H9 (cell line): Measurements from ENCODE around the gene PEX5L. TPM values are rescaled to one million over a fixed set of nuclear protein-coding genes. Genes with fewer than 3 reads are reported as not detected.

Source experiments
- DNase-seq: peaks from one replicate; pipeline ENCODE4 v3.0.0-alpha.2; 2017
- H2AFZ ChIP-seq: one replicate; pipeline ENCODE4 v1.6.1; 2013; ENCODE audit warnings: mild to moderate bottlenecking, low read length, control low read depth, moderate library complexity
- H2AK5ac ChIP-seq: 2 replicates; pipeline ENCODE4 v1.6.1; 2013; ENCODE audit warnings: low read length, control low read depth, mixed read lengths; ENCODE audit not compliant: insufficient read length
- H2BK120ac ChIP-seq: one replicate; pipeline ENCODE4 v1.6.1; 2013; ENCODE audit warnings: low read depth, mild to moderate bottlenecking, low read length, control low read depth, inconsistent platforms; ENCODE audit not compliant: poor library complexity, severe bottlenecking
- H2BK12ac ChIP-seq: 2 replicates; pipeline ENCODE4 v1.6.1; 2013; ENCODE audit warnings: low read length, control low read depth, mixed read lengths, low read depth; ENCODE audit not compliant: insufficient read length
- H2BK15ac ChIP-seq: 2 replicates; pipeline ENCODE4 v1.6.1; 2013; ENCODE audit warnings: low read depth, low read length, control low read depth
- H2BK20ac ChIP-seq: one replicate; pipeline ENCODE4 v1.6.1; 2013; ENCODE audit warnings: low read depth, mild to moderate bottlenecking, low read length, control low read depth, inconsistent platforms; ENCODE audit not compliant: poor library complexity, severe bottlenecking
- H2BK5ac ChIP-seq: 2 replicates; pipeline ENCODE4 v1.6.1; 2013; ENCODE audit warnings: low read length, control low read depth, mixed read lengths; ENCODE audit not compliant: insufficient read length
- H3K14ac ChIP-seq: 2 replicates; pipeline ENCODE4 v1.6.1; 2013; ENCODE audit warnings: low read length, control low read depth; ENCODE audit not compliant: insufficient read depth
- H3K18ac ChIP-seq: 2 replicates; pipeline ENCODE4 v1.6.1; 2013; ENCODE audit warnings: low read depth, mild to moderate bottlenecking, mixed read lengths, low read length, control low read depth; ENCODE audit not compliant: insufficient read length
- H3K23ac ChIP-seq: 2 replicates; pipeline ENCODE4 v1.6.1; 2013; ENCODE audit warnings: low read length, control low read depth, mixed read lengths, low read depth; ENCODE audit not compliant: insufficient read length
- H3K23me2 ChIP-seq: 2 replicates; pipeline ENCODE4 v1.6.1; 2013; ENCODE audit warnings: low read depth, mild to moderate bottlenecking, mixed read lengths, low read length, control low read depth; ENCODE audit not compliant: insufficient read length, poor library complexity, severe bottlenecking
- H3K27ac ChIP-seq: 2 replicates; pipeline ENCODE4 v1.5.1; 2013; ENCODE audit warnings: low read length, control low read depth, mixed read lengths, low read depth; ENCODE audit not compliant: insufficient read length
- H3K27me3 ChIP-seq: 2 replicates; pipeline ENCODE4 v1.6.1; 2013; ENCODE audit warnings: low read length, control low read depth, inconsistent platforms; ENCODE audit not compliant: insufficient read depth
- H3K4ac ChIP-seq: 2 replicates; pipeline ENCODE4 v1.6.1; 2013; ENCODE audit warnings: low read depth, mild to moderate bottlenecking, control low read depth, inconsistent platforms, low read length, moderate library complexity
- H3K4me1 ChIP-seq: 2 replicates; pipeline ENCODE4 v1.6.1; 2013; ENCODE audit warnings: low read length, control low read depth, inconsistent platforms; ENCODE audit not compliant: insufficient read depth
- H3K4me2 ChIP-seq: 2 replicates; pipeline ENCODE4 v1.6.1; 2013; ENCODE audit warnings: low read length, control low read depth, mixed read lengths; ENCODE audit not compliant: insufficient read length, insufficient read depth
- H3K56ac ChIP-seq: 2 replicates; pipeline ENCODE4 v1.6.1; 2013; ENCODE audit warnings: low read depth, mild to moderate bottlenecking, mixed read lengths, low read length, control low read depth; ENCODE audit not compliant: insufficient read length
- H3K79me1 ChIP-seq: 2 replicates; pipeline ENCODE4 v1.6.1; 2013; ENCODE audit warnings: low read depth, mild to moderate bottlenecking, moderate library complexity, low read length, control low read depth, inconsistent platforms; ENCODE audit not compliant: insufficient read depth, poor library complexity, severe bottlenecking
- H3K79me2 ChIP-seq: 2 replicates; pipeline ENCODE4 v1.6.1; 2013; ENCODE audit warnings: low read length, control low read depth, inconsistent platforms; ENCODE audit not compliant: insufficient read depth
- H3K9ac ChIP-seq: 2 replicates; pipeline ENCODE4 v1.6.1; 2013; ENCODE audit warnings: low read length, control low read depth, mixed read lengths; ENCODE audit not compliant: insufficient read length; ENCODE audit errors: extremely low read depth
- H3K9me3 ChIP-seq: one replicate; pipeline ENCODE4 v1.6.1; 2013; ENCODE audit warnings: low read depth, low read length, inconsistent platforms; ENCODE audit not compliant: control insufficient read depth
- H3T11ph ChIP-seq: one replicate; pipeline ENCODE4 v1.6.1; 2013; ENCODE audit warnings: mild to moderate bottlenecking, low read length, control low read depth, inconsistent platforms
- H4K20me1 ChIP-seq: one replicate; pipeline ENCODE4 v1.6.1; 2013; ENCODE audit not compliant: control insufficient read depth, insufficient read length, insufficient read depth
- H4K5ac ChIP-seq: 2 replicates; pipeline ENCODE4 v1.6.1; 2013; ENCODE audit warnings: low read depth, mild to moderate bottlenecking, mixed read lengths, low read length, control low read depth; ENCODE audit not compliant: insufficient read length
- H4K8ac ChIP-seq: replicated peaks from 2 replicates; pipeline ENCODE4 v1.6.1; 2013; ENCODE audit warnings: low read length, control low read depth, mixed read lengths, low read depth; ENCODE audit not compliant: insufficient read length
- H4K91ac ChIP-seq: 2 replicates; pipeline ENCODE4 v1.6.1; 2013; ENCODE audit warnings: low read depth, mild to moderate bottlenecking, moderate library complexity, mixed read lengths, low read length, control low read depth; ENCODE audit not compliant: insufficient read length
- H3K27ac Mint-ChIP-seq, 3 experiments: 2 replicates in 2 of 3; 3 replicates in 1 of 3; pipeline ENCODE4 v1.8.0; 2020 to 2021; ENCODE audit warnings: mixed read lengths in 3 of 3, mild to moderate bottlenecking in 1 of 3, moderate library complexity in 1 of 3
- H3K27me3 Mint-ChIP-seq: 2 replicates; pipeline ENCODE4 v1.8.0; 2021; ENCODE audit warnings: low read depth, mild to moderate bottlenecking, moderate library complexity, mixed read lengths
- H3K36me3 Mint-ChIP-seq, 3 experiments: 2 replicates in 2 of 3; 3 replicates in 1 of 3; pipeline ENCODE4 v1.8.0; 2020 to 2021; ENCODE audit warnings: low read depth in 3 of 3, mixed read lengths in 3 of 3; ENCODE audit not compliant: insufficient read depth in 1 of 3
- H3K4me1 Mint-ChIP-seq, 2 experiments: 2 replicates each; pipeline ENCODE4 v1.8.0; 2020; ENCODE audit warnings: mixed read lengths in 2 of 2
- H3K4me3 Mint-ChIP-seq, 2 experiments: 2 replicates in 1 of 2; 3 replicates in 1 of 2; pipeline ENCODE4 v1.8.0; 2020 to 2021; ENCODE audit warnings: mild to moderate bottlenecking in 2 of 2, mixed read lengths in 2 of 2, moderate library complexity in 1 of 2
- H3K9me3 Mint-ChIP-seq, 2 experiments: 2 replicates in 1 of 2; 3 replicates in 1 of 2; pipeline ENCODE4 v1.8.0; 2020; ENCODE audit warnings: mild to moderate bottlenecking in 2 of 2, mixed read lengths in 2 of 2, moderate library complexity in 1 of 2
- CTCF ChIP-seq: fragments of 200-600 bp; sonication (generic); conservative IDR thresholded peaks from 3 replicates; pipeline ENCODE4 v1.8.0; 2021; ENCODE audit warnings: antibody characterized with exemption, mild to moderate bottlenecking
- WGBS: extraction: QIAGEN DNeasy Blood & Tissue Kit; methylation state at CpG from one replicate; pipeline ENCODE4 v1.1.7; 2013; ENCODE audit warnings: missing lambda C conversion rate, low lambda C conversion rate, mixed read lengths; ENCODE audit not compliant: insufficient read length; ENCODE audit errors: extremely low coverage; 5-methylcytosine and 5-hydroxymethylcytosine counted together
- total RNA-seq: library from RNA; stranded (reverse); gene quantifications from 2 replicates; pipeline ENCODE4 v1.2.1, GENCODE V29; 2021

PEX5L gene
- total RNA-seq, 1 experiment from 2014 or later: 0.85 TPM

- Mint-ChIP-seq H3K36me3 (no peaks in the 10 kb centered on the region; a peak in 1 of 7 replicates), H3K27ac (peak overlapping the region in 2 of 3 experiments; percentile 45 to 76; a peak in 2 of 7 replicates), H3K27me3 (no peaks in the 10 kb centered on the region), H3K4me3 (no peak overlapping the region; a peak in 1 of 5 replicates), H3K4me1 (peaks cover 39 to 42% of the 10 kb centered on the region in 2 experiments), H3K9me3 (0 out of 5 replicates have a peak, but pooled peaks cover 0 to 2% of the 10 kb centered on the region in 2 experiments)
- no peak overlapping the region for H2AK5ac ChIP-seq
- no peak overlapping the region for H2BK120ac ChIP-seq
- H4K91ac ChIP-seq: no peak overlapping the region
- no peak overlapping the region for H4K5ac ChIP-seq
- peak overlapping the region; percentile 51 for H3K18ac ChIP-seq
- H3K4me1 ChIP-seq: peaks cover 12% of the 10 kb centered on the region
- H3T11ph ChIP-seq: no peak overlapping the region
- no peak overlapping the region for H2BK15ac ChIP-seq
- H2AFZ ChIP-seq: no peak overlapping the region
- H2BK5ac ChIP-seq: no peak overlapping the region
- no peak for TF ChIP-seq CTCF
- no peaks in the 10 kb centered on the region for H3K79me1 ChIP-seq
- H4K8ac ChIP-seq: no peak overlapping the region
- H4K20me1 ChIP-seq: no peaks in the 10 kb centered on the region
- WGBS: no CpG with 5 or more reads among the region's 2 CpGs
- H2BK12ac ChIP-seq: no peak overlapping the region
- DNase-seq: no peak
- H2BK20ac ChIP-seq: no peak overlapping the region
- H3K9me3 ChIP-seq: no peaks in the 10 kb centered on the region
- no peak overlapping the region for H3K4ac ChIP-seq
- no peak overlapping the region for H3K23ac ChIP-seq
- no peak overlapping the region for H3K9ac ChIP-seq
- H3K27me3 ChIP-seq: no peaks in the 10 kb centered on the region
- H3K23me2 ChIP-seq: no peaks in the 10 kb centered on the region
- no peak overlapping the region for H3K56ac ChIP-seq
- H3K79me2 ChIP-seq: no peaks in the 10 kb centered on the region
- no peak overlapping the region for H3K27ac ChIP-seq
- H3K14ac ChIP-seq: no peak overlapping the region
- no peak overlapping the region for H3K4me2 ChIP-seq
Observed at GRCh38 chr3:179949869-179950268, 86.9 kb downstream of the PEX5L start.
